C4-2B (cell line): ENCODE results near the gene REEP6.
"Not testable (repeated sequence)": the region's sequence is repeated elsewhere in the genome, so short reads cannot be mapped to it uniquely, and the experiment has no call there.

ENCODE experiments used
- CTCF ChIP-seq: fragments of 450-650 bp; conservative IDR thresholded peaks from 2 replicates; pipeline ENCODE4 v1.5.1; 2017; ENCODE audit warnings: mild to moderate bottlenecking
- ZFX ChIP-seq: fragments of 450-650 bp; IDR thresholded peaks from 2 replicates; pipeline ENCODE4 v1.6.1; 2017

GRCh38 chr19:1535699-1536098, 44.7 kb downstream of the REEP6 start:
- TF ChIP-seq CTCF, ZFX: not testable (repeated sequence)
